ENCODE results near the gene PRKAA2.

PRKAA2 gene

GRCh38 chr1:56754708-56755479, 109.8 kb downstream of the PRKAA2 start:
- TF ChIP-seq, protein P1, sequence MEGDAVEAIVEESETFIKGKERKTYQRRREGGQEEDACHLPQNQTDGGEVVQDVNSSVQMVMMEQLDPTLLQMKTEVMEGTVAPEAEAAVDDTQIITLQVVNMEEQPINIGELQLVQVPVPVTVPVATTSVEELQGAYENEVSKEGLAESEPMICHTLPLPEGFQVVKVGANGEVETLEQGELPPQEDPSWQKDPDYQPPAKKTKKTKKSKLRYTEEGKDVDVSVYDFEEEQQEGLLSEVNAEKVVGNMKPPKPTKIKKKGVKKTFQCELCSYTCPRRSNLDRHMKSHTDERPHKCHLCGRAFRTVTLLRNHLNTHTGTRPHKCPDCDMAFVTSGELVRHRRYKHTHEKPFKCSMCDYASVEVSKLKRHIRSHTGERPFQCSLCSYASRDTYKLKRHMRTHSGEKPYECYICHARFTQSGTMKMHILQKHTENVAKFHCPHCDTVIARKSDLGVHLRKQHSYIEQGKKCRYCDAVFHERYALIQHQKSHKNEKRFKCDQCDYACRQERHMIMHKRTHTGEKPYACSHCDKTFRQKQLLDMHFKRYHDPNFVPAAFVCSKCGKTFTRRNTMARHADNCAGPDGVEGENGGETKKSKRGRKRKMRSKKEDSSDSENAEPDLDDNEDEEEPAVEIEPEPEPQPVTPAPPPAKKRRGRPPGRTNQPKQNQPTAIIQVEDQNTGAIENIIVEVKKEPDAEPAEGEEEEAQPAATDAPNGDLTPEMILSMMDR (conservative IDR thresholded peaks at IDR 0.05): no peak
- no peak overlapping the region for H3K27ac ChIP-seq

DNA sequence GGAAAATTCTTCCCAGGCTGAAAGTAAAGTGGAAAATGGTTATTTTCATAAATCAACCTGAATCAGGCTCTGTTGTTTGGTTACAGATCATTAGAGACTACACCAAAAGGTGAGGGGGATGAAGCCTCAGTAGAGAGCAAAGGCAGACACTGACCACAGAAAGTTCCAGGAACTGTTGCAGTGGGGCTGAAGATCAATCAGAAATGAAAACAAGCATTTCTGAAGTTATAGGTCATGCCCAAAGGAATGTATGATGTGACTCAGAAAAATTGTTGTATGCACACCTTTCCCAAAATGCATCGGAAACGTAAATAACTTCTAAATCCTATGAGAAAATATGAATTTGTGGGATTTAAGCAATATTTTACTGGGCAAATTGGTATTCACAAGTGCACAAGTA, 110.8 kb downstream of the PRKAA2 start:
- TF ChIP-seq, protein P1 (conservative IDR thresholded peaks at IDR 0.05): no peak
- no peak overlapping the region for H3K27ac ChIP-seq

DNA sequence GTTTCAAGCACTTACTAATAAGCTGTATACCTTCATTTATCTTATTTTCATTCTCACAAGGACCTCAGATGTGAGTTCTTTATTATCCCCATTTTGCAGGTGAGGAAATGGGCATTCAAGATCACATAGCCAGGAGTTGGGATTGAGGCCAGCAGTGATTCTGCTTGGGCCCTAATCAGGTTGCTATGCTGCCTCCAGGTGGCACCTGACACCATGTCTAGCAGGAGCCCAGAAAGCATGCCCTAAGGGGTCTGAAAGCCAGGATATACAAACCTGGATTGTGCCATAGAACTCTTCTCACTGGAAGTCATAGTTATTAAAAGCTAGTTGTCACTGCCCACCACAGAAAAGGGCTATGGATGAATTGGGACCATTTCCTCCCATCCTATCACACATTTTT, 113.0 kb downstream of the PRKAA2 start:
- TF ChIP-seq, protein P1 (conservative IDR thresholded peaks at IDR 0.05): peak; percentile 66

GRCh38 chr1:56758794-56759193, 113.7 kb downstream of the PRKAA2 start:
- TF ChIP-seq, protein P1 (conservative IDR thresholded peaks at IDR 0.05): no peak
- peak overlapping the region; percentile 8; the same call in 1 of the 2 replicates for H3K27ac ChIP-seq

More for the DNA sequence above, 113.0 kb downstream of the PRKAA2 start:
- H3K27ac ChIP-seq: peak overlapping the region; percentile 8; the same call in 1 of the 2 replicates
